ENCODE data around the gene LSM14A. TPM values are rescaled to one million over a fixed set of nuclear protein-coding genes. Genes with fewer than 3 reads are reported as not detected.
"Not testable (repeated sequence)": the region's sequence is repeated elsewhere in the genome, so short reads cannot be mapped to it uniquely, and the experiment has no call there.

LSM14A gene
- total RNA-seq, 1 experiment from 2014 or later: 63.8 TPM

DNA sequence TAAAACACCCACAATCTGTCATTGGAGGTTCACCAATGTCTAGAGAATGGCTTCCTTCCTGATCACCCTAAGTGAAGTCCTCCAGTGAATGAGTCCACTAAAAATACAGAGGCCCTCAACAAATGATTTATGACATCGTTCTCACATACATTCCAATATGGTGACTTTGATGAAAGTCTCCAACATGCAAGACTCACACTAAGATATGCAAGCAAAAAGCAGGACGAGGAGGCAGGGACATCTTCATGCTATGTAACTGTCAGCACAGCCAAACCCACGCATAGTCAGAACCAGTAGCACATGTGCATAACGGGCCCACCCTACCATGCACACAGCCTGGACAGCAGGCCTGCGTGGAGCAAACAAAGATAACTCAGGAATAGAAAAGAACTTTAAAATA is 16.6 kb upstream of the LSM14A start:
- DNase-seq (ENCODE audit: extremely low read depth, low read depth): no peak

DNA sequence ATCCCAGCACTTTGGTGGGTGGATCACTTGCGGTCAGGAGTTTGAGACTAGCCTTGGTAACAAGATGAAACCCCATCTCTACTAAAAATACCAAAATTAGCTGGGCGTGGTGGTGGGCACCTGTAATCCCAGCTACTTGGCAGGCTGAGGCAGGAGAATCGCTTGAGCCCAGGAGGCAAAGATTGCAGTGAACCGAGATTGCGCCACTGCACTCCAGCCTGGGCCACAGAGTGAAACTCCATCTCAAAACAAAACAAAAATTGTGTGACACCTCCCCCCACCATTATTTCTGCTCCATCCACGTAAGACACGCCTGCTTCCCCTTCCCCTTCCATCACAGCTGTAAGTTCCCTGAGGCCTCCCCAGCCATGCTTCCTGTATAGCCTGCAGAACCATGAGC is 13.3 kb upstream of the LSM14A start:
- DNase-seq (ENCODE audit: extremely low read depth, low read depth): not testable (repeated sequence)

DNA sequence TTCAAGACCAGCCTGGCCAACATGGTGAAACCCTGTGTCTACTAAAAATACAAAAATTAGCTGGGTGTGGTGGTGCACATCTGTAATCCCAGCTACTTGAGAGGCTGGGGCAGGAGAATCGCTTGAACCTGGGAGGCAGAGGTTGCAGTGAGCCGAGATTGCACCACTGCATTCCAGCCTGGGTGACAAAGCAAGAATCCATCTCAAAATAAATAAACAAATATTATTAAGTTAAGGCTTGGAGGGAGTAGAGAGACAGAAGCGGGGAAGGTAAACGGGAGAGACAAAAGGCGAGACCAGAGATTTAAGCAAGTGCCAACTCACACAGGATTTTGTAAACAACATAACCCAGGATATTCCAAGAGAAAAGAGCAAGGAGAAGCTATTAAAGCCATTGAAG is 12.8 kb upstream of the LSM14A start:
- DNase-seq (ENCODE audit: extremely low read depth, low read depth): not testable (repeated sequence)

DNA sequence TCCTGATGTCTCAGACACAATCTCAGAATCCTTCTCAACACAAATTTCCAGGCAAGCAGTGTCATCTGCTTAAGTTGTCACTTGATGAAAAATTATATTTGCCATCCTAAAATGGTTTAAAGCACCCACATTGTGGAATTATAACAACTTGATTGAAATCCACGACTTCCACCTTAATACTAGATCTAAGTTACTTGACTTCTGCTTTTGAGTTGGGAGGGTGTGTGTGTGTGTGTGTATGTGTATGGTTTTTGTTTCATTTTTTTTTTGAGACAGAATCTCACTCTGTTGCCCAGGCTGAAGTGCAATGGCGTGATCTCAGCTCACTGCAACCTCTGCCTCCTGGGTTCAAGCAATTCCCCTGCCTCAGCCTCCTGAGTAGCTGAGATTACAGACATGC is 10.4 kb upstream of the LSM14A start:
- DNase-seq (ENCODE audit: extremely low read depth, low read depth): not testable (repeated sequence)

DNA sequence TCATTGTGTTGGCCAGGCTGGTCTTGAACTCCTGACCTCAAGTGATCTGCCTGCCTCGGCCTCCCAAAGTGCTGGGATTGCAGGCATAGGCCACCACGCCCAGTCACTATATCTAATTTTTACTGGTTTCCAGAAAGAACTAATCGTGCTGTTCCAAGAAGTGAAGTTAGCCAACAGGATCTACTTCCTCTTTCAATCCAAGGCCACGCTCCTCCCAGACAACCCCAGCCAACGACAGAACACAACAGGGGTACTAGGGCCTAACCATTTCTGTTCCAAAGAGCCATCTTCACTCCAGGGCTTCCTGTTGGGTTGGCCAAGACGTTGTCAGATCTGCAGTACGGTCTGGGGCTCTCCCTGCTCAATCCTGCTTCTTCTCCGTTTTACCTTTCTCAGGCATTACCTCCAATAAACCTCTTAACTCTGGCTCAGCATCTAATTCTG is 7.0 kb upstream of the LSM14A start:
- no peak for DNase-seq (ENCODE audit: extremely low read depth, low read depth)

DNA sequence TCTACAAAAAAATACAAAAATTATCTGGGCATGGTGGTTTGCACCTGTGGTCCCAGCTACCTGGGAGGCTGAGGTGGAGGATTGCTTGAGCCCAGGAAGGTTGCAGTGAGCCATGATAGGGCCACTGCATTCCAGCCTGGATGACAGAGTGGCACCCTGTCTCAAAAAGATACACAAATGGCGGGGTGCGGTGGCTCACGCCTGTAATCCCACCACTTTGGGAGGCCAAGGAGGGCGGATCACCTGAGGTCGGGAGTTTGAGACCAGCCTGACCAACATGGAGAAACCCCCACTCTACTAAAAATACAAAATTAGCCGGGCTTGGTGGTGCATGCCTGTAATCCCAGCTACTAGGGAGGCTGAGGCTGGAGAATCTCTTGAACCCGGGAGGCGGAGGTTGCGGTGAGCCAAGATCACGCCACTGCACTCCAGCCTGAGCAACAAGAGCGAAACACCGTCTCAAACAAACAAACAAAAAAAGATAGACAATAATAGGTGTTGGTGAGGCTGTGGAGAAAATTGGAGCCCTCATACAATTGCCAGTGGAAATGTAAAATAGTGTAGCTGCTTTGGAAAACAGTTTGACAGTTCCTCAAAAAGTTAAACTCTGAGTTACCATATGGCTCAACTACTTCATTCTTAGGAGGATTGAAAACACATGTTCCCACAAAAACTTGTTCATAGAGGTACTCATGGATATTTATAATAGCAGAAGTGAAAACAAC is 2.7 kb upstream of the LSM14A start:
- DNase-seq (ENCODE audit: extremely low read depth, low read depth): not testable (repeated sequence)

DNA sequence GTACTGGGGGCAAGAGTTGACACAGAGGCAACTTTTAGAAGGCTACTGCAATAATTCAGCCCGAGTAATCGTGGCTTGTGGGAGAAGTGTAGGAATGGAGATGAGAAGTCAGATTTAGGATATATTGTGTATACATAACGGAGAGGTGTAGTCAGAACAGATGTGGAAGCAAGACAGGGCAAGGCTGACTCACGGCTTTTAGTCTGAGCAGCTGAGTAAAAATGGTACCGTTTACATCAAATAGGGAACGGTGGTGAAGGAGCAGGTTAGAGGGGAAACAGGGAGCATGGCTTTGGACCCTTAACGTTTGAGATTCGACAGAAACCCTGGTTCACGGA is 796 bp upstream of the LSM14A start:
- DNase-seq (ENCODE audit: extremely low read depth, low read depth): no peak

DNA sequence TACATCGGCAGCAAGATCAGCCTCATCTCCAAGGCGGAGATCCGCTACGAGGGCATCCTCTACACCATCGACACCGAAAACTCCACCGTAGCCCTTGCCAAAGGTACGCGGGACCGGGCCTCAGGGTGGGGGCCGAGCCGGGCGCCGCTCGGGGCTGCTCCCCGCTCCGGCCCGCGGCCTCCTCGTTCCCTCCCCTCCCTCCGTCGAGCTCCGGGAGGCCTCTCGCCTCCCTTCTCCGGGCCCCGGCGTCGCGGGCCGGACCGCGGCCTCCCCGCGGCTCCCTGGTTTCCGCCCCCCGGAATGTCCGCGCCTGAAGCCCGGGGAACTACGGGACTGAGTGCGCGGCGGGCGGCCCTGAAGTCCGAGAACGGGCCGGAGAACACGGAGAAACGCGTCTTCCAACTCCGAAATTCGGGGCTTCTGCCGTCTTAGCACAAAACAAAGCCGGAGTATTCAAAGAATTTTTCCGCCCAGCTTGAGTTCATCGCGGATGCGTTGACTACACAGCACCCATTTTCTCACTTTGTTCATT is 423 bp downstream of the LSM14A start:
- DNase-seq (ENCODE audit: extremely low read depth, low read depth): no peak

DNA sequence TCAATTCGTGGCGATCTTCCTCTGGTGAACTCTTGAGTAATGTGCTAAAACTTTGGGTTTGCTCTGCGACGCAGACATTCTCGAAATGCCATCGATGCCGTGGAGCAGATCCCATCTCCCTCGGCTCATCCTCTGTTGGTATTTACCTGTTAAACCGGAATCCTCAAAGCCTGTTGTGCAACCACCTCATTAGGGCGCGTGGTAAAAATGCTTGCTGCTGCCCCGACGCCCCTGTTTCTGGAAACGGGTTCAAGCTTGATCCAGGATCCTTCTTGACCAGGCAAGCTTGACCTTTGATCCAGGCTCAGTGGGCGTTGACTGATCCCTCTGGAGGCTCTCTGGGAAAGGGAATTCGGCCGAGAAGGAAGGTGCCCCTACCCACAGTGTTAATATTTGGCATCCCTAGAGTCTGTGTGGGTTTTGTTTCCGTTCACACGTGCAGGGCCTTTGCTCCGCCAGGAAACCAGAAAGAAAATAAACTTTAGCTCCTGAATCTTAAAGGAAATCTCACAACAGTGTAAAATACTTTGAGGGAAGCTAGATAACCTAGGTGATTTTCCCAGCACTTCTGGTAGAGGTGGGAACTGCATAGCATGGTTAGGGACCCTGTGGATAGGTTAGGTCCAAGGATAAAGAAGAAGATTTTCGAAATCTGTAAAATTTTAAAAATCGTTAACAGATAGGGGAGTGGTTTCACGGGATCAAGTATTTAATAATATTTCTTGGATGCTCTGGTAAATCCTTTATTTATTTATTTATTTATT is 1.1 kb downstream of the LSM14A start:
- no peak for DNase-seq (ENCODE audit: extremely low read depth, low read depth)

DNA sequence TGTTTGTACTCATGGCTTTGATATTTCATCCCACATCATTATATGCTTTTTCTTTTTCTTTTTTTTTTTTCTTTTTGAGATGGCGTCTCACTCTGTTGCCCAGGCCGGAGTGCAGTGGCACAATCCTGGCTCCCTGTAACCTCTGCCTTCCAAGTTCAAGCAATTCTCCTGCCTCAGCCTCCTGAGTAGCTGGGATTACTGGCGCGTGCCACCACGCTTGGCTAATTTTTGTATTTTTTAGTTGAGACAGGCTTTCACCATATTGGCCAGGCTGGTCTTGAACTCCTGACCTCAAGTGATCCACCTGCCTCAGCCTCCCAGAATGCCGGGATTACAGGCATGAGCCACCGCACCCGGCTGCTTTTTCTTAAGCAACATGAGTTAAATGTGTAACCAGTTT is 2.9 kb downstream of the LSM14A start:
- DNase-seq (ENCODE audit: extremely low read depth, low read depth): not testable (repeated sequence)

DNA sequence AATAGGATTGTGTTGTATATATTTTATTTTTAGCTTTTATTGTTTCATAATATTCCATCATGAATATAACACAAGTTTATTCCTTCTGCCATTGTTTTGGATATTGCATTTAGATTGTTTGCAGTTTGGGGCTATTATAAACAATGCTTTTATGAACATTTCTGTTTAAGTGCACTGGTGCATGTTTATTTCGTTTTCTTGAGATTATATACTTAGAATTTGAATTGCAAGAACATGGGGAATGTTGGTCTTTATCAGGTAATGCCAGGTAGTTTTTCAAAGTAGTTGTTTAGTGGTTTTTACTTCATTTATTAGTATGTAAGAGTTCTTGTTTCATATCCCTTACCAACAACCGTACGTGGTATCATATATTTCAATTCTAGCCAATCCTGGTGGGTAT is 4.3 kb downstream of the LSM14A start:
- no peak for DNase-seq (ENCODE audit: extremely low read depth, low read depth)

DNA sequence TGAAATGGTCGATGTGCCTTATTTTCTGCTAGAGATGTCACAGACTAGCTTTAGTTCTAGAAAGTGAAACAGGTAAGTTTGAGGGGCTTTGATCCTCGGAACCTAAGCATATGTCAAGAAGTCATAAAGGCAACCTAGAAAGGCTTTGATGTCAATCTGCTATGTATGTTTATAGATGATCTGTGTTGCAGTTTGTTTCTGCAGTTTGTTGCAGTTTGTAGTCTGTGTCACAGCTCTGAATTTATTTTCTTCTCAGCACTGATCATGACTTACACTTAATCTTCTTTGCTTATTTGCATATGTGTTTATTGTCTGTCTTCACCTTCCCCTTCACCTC is 5.9 kb downstream of the LSM14A start:
- no peak for DNase-seq (ENCODE audit: extremely low read depth, low read depth)

DNA sequence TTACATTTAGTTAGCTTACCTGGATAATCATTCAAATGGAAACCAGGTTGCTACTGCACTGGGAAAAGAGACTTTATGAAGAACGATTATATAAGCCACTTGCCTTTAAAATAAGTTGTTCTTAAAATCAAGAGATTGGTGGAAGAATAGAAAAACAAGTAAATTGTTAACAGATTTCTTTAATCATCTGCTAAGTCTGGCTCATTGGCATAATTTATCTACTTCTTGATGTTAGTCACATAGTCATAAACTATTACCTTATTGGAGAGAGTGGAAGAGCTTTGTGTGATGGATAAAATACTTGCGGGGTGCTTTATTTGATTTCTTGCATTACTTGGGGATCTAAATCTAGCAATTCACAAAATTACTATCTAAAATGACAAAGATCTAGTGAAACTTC is 6.8 kb downstream of the LSM14A start:
- no peak for DNase-seq (ENCODE audit: extremely low read depth, low read depth)

DNA sequence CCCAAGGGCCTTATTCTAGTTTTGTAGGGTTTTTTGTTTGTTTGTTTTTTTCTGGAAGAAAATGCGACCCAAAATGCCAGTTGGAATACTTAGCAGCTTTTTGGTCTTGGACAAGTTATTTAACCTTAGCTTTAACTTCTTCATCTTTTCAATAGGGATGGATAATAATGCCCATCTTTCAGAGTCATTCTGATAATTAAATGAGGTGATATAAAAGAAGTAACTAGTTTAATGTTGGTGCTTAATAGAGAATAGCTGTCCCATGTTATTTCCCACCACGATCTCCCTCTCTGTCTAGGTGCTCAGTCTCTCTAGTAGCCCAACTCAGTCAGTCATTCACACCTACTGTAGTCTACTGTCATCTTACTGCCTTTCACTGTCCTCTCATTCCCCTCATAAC is 8.0 kb downstream of the LSM14A start:
- DNase-seq (ENCODE audit: extremely low read depth, low read depth): no peak

DNA sequence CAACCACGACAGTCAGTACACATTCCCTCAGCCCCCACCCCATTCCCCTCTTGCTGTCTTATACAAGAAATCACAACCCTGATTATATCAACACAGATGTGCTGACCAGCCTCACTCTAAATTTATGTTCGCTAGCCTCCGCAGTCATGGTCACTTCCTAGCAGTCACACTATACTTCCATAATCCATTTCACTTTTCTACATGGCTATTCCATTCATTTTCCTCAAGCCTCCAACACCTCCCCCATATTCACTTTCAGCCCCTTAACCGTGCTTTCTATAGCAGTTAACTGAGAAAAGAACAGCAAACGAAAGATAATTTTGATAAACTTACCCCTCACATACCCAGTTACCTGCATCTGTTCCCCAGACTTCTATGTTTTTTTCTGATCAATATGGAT is 8.4 kb downstream of the LSM14A start:
- DNase-seq (ENCODE audit: extremely low read depth, low read depth): no peak

DNA sequence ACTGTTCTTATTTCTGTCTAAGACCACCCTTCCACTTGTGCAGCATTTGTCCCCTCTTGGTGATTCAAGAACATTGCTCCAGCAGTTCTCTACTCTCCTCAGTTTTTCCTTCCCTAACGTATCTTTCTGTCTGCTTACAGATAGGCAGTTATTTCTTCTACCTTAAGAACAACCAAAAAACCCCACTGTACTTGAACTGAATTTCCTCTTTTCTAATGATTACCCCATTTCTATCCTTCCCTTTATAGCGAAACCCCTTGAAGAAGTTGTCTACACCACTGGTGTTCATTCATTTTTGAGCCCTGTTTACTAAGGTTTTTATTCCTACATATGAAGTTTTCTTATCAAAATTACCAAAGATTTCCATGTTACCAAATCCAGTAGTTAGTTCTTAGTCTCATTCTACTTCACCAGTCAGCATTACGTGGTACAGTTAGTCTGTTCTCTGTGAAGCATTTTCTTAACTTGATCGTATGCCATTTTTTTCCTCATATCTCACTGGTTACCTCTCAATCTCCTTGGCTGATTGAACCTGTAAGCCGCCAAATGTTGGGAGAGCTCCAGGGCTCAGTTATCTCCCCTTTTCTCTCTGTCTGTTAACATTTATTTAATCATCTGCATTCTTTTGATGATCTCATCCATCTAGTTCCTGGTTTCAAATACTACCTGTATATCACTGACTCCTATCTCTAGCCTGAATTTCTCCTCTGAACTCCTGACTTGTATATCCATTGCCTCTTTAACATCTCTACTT is 9.0 kb downstream of the LSM14A start:
- DNase-seq (ENCODE audit: extremely low read depth, low read depth): no peak

DNA sequence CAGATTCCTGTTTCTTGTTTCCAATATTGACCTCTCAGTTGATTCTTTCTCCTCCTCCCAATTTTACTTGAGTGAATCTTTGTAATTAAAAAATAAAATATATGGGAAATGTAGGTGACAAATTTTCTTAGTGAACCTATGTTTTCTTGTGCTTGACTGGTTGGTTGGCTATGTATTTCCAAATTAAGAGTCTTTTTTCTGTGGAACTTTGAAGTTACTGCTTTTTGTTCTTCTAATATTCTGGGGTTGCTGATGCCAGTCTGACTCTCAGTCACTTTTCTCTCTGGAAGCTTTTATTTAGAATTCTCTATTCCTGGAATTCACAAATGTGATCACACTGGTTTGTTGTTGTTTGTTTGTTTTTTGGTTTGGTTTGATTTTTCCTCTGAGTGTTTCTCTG is 9.8 kb downstream of the LSM14A start:
- no peak for DNase-seq (ENCODE audit: extremely low read depth, low read depth)

DNA sequence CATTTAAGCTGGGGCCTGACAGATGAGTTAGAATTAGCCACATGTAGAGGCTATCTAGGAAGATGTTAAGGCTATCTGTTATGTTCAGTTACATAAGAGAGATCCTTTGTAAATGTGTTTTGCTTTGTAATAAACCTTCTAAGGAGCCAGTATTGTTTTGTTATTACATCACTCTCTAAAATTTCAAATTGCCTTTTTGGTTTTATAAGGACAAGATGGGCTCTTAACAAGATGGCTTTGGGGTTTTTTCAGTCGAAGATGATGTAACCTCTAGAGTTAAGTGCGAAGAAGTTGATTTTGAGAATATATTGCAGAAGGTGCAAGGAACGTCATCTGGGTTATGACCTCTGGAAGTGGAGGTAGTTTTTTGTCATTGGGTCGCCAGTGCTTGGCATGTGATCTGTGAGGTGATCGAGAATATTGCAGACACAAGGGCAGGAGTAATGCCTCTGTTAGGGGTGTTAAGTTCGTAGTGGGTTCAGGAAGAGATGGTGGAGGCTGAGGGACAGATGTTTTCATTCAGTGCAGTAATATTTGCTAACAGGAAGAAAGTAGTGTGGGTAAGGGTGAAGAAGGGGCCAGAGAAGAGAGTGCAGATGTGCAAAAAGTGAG is 12.7 kb downstream of the LSM14A start:
- no peak for DNase-seq (ENCODE audit: extremely low read depth, low read depth)

DNA sequence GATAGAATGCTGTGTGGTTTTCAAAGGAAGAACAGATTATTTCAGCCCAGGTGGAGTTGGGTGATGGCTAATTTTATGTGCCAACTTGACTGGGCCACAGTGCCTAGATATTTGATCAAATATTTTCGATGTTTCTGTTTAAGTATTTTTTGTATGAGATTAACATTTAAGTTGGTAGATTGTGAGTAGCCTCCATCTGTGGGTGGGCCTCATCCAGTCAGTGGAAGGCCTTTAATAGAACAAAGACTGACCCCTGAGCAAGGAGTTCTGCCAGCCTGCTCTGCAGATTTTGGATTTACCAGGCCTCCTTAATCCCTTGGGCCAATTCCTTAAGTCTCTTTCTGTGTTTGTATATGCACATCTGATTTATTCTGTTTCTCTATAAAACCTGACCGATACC is 13.9 kb downstream of the LSM14A start:
- no peak for DNase-seq (ENCODE audit: extremely low read depth, low read depth)

DNA sequence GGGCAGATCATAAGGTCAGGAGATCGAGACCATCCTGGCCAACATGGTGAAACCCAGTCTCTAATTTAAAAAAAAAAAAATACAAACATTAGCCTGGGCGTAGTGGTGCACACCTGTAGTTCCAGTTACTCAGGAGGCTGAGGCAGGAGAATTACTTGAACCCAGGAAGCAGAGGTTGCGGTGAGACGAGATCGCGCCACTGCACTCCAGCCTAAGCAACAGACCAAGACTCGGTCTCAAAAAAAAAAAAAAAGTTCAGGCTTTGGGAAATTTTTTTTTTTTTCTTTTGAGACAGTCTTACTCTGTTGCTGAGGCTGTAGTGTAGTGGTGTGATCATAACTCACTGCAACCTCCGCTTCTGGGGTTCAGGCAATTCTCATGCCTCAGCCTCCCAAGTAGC is 14.7 kb downstream of the LSM14A start:
- no peak for DNase-seq (ENCODE audit: extremely low read depth, low read depth)

DNA sequence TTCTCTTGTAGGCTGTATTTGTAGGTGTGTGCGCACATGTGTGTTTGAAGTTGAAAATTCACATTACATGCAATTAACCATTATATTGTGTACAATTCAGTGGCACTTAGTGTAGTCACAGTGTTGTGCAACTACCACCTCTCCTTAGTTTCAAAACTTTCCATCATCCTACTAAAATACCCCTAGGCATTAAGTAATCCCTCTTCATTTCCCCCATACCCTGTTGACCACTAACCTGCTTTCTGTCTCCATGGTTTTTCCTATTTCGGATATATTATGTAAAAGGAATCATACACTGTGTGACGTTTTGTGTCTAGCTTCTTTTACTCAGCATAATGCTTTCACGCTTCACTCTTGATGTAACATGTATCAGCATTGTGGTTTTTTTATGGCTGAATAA is 16.1 kb downstream of the LSM14A start:
- no peak for DNase-seq (ENCODE audit: extremely low read depth, low read depth)
